Measurements from ENCODE around the gene GFPT2.

Gene GFPT2

DNA sequence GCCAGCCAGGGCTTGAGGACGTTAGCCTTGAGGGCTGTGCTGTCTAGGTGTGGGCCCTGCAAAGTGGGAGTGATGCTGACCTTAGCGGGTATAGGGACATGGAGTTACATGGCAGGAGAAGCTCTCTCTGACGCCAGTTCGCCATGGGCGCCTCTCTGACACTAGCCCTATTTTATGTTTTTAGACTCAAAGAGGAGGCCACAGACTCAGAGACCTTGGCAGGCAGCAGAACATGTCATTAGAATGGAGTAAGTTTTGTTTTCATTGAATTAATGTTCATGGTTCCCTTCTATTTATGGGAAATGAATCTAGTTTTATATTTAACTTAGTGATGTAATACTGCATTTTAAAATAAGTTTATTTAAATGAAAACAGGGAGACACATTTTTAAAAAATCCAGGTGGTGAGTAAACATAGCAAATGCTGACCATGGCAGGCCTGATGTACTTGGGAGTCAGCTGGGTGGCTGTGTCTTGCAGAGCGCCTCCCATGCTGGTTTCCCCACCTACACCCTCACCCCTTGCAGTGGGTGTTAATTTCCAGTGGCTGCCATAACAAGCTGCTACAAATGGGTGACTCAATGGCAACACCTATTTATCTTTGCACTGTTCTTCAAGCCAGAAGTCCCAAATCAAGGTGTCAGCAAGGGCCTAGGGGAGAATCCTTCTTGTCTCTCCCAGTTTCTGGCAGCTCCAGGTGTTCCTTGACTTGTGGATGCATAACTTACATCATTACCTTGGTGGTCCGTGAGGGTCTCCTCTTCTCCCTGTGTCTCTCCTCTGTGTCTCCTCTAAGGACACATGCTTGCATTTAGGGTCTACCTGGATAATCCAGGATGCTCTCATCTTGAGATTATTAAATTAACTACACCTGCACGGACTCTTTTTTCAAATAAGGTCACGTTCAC, 25.6 kb upstream of the GFPT2 start:
- no peak for DNase-seq (ENCODE audit: low read depth)

DNA sequence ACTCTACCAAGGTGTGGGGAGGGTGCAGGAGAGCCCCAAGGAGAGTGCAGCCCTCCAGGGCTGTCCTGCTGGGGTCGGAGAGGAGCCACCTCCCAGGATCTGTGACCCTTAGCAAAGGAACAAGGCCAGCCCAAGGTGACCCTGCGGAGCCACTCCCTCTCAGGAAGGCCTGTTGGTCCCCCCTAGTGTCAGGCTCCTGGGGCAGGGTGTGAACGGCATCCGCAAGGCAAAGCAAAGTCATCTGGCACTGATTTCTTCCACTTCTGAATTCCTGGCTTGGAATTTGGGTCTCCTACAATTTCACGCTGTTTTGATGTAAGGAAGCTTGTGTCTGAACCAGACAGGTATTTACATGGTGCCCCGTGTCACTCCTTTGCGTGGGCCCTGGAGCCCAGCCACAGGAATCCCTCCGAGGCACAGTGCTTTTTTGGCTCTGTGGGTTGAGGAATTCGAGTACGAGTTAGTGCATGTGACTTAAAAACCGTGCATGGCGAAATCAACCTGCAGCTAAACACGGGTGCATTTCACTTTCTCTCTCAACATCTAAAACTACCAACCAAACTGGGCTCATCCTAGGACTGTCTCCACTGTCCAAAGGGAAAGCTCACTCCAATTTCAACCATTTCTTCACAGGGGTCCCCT, 24.5 kb upstream of the GFPT2 start:
- no peak for DNase-seq (ENCODE audit: low read depth)

DNA sequence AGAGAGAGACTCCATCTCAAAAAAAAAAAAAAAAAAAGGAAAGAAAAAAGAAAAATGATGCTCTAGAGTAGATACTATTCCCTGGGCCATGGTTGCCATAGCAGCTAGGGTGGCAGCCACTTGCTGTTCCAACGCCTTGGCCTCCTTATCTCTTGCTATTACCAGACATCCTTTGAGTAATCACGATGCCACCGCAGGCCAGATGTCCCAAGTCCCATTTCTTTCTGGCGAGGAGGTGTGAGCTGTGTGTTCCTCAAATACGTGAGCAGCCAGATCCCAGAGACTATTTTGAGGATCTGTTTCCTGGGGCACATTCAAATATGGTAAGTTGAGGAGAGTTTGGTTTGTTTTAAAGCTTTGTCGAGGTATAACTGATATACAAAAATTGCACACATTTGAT, 23.4 kb upstream of the GFPT2 start:
- DNase-seq (ENCODE audit: low read depth): no peak

DNA sequence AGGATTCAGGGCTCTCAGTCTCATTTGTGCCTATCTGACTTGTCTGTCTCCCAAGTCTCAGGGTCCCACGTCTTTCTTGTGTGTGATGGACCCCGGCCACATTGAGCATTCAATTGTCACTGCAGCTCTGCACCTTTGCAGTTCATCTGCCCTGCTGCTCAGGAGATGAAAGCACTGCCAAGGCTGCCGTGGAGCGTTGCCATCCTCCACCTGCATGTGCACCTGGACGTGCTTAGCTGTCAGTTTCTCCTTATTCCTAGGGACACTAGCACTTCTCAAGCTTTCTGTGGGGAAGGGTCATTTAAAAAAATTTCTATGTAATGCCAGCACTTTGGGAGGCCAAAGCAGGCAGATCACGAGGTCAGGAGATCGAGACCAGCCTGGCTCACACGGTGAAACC, 22.8 kb upstream of the GFPT2 start:
- no peak for DNase-seq (ENCODE audit: low read depth)

DNA sequence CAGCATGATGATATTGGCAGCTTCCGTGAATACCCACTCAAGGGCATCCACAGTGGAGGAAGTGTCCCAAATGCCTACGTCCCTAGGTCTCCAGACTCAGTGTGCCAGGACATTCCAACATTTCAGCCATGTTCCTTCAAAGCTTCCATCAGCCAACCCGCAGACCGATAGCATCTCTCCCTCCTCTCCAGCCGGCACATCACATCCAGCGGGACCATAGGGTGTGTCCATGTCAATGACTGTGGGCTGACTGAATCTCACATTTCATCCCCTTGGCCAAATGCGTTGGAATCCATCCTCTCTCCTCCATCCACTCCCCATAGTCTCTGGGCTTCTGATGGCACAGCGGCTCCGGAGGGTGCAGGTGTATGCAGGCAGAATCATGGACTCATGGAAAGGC, 22.2 kb upstream of the GFPT2 start:
- no peak for DNase-seq (ENCODE audit: low read depth)

DNA sequence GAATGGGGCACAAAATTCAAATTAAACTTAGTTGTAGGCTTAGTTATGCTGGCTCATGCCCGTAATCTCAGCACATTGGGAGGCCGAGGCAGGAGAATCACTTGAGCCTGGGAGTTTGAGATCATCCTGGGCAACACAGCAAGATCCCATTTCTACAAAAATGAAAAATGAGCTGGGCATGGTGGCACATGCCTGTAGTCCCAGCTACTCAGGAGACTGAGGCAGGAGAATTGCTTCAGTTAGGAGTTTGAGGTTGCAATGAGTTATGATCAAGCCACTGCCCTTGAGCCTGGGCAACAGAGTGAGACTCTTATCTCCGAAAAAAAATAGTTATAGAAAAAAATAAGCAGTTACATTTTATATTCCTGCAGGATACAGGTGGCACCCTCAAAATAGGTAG, 20.7 kb upstream of the GFPT2 start:
- no peak for DNase-seq (ENCODE audit: low read depth)

DNA sequence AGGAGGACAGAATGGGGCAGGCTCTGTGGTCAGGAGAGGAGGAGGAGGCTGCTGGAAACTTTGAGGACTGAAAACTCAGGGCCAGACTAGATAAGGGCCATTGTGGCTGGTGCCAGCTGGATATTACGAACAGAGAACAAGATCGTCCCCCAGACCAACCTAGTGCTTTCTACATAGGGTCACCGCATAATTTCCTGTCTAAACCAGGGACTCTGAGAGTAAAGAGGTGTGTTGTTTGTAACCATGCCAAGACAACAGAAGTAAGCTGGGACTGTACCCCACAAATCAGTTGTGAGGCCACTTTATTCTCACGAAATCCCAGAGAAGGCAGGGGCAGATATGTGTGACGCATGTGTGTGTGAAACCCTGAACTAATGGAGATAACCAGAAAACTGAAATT, 20.3 kb upstream of the GFPT2 start:
- DNase-seq (ENCODE audit: low read depth): no peak

DNA sequence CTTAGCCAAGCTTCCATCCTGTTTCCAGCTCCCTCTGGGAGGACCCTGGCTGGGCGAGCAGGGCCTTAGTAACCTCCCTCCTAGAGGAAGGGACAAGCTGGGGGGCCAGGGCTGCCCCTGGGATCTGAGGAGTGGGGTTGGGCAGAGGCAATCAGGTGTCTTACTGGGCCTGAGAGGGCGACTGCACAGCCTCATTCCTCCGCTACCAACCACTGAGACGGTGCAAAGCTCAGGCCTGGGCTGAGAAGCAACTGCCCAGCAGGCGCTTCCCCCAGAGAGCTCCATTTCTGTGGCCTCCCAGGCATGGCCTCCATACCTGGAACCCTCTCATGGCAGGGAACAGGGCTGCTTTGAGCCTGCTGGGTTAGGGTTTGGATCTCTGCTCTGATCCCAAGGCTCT, 18.8 kb upstream of the GFPT2 start:
- no peak for DNase-seq (ENCODE audit: low read depth)

DNA sequence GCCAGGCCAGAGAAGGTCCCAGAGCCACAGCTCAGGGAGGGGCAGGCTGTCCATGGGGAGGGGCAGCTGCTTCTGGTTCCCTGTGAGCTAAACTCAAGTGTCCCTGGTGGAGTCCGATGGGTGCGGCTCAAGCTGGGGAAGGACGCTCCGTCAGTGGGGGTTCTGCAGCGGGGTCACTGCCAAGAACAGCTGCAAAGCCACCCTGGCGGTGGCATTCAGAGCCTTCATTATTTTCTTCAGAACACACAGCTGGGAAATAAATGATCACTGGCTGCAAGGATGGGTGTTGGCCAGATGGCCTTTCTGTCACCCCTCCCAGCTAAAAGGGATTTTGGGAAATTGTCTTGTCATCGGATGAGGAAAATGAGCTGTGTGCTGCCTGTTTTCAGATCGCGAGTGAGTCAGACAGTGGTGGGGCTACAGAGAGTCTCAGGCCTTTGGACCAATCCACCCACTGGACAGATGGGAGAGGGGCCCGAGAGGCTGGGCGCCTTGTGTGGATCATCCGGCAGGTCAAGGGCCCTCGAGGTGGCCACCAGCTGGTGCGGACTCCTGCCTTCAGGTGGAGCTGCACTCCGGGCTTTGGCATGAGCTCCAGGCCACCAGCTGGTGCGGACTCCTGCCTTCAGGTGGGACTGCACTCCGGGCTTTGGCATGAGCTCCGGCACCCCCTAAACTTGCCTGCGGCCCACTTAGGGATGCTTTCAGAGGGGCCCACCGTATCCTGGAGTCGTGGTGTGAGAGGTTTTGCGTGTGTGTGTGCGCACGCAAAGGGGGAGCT, 17.9 kb upstream of the GFPT2 start:
- no peak for DNase-seq (ENCODE audit: low read depth)

DNA sequence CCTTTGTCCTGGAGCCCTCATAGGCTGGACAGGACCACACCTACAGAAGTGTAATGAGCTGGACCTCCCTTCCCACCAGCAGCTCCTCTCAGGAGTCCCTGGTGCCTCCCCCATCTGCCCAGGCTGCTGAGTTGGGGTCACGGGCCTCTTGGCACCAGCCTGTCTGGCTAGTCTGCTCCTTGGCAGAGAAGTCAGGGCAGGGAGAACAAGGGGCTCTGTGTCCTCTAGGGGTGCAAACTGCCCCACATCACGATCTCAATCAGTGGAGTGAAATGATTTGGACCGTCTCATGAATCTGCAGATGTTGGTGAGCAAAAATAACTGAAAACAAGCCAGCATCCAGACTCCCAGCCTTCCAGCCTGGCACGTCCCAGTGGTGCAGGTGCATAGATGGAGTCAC, 14.9 kb upstream of the GFPT2 start:
- no peak for DNase-seq (ENCODE audit: low read depth)

DNA sequence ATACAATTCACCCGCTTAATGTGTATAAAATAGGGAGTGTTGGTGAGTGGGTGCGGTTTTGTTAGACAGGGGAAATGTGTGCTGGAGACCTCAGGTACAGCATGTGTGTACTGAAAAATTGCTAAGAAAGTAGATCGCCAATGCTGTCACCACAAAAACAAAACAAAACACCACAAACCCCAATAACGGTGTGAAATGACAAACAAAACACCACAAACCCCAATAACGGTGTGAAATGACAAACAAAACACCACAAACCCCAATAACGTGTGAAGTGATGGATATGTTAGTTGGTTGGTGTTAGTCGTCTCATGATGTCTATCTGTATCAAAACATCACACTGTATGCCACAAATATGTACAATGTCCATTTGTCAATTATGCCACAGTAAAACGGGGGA, 14.2 kb upstream of the GFPT2 start:
- DNase-seq (ENCODE audit: low read depth): no peak

DNA sequence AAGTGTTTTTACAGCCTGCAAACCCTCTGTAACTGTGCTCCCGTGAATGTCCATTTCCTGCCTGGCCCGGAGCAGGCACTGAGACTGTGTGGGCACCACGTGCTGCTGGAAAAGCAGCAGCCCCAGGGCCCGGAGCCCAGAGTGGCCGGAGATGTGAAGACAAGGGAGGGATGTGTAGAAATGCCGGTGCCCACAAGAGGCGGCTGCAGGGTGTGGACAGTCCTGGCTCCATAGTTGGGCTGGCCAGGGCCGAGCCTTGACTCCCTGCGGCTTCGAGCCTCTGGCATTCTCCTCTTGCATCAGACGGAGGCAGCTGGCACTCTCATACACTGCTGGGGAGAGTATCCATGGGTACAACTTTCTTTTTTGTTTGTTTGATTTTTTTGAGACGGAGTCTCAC, 13.2 kb upstream of the GFPT2 start:
- DNase-seq (ENCODE audit: low read depth): no peak

DNA sequence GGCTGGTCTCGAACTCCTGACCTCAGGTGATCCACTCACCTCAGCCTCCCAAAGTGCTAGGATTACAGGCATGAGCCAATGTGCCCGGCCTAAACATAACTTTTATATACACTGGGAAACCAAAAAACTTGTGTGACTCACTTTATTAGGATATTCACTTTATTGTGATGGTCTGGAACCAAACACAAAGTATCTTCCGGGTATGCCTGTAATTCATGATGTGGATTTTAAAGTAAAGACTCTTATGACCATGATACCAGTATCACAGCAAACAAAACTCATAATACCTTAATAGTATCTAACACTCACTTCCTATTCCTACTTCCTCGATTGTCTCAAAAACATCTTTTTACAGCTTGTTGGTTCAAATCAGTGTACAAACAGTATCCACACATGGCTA, 12.7 kb upstream of the GFPT2 start:
- DNase-seq (ENCODE audit: low read depth): no peak

DNA sequence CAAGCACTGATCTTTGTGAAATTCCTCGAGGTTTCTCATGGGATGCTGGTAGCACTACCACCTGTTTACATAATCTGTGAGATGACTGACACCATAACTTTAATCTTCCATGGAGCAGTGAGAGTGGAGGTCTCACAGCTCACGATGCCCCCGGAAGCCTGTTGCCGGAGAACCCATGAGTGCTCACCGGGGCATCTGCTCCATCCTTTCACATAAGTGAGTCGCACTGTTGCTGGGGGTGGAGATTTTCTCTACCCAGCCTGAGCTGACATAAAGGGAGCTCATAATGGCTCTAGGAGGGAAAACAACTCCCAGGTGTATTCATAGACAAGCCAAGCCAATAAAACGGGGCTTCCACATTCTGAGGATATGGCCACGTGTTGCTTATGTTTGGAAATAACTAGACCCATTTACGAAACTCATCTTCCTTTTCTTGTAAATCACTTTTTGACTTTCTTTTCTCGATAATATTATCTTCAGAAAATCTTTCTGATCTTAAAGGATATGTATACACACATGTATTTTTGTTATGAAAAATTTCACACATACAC, 11.2 kb upstream of the GFPT2 start:
- DNase-seq (ENCODE audit: low read depth): no peak

DNA sequence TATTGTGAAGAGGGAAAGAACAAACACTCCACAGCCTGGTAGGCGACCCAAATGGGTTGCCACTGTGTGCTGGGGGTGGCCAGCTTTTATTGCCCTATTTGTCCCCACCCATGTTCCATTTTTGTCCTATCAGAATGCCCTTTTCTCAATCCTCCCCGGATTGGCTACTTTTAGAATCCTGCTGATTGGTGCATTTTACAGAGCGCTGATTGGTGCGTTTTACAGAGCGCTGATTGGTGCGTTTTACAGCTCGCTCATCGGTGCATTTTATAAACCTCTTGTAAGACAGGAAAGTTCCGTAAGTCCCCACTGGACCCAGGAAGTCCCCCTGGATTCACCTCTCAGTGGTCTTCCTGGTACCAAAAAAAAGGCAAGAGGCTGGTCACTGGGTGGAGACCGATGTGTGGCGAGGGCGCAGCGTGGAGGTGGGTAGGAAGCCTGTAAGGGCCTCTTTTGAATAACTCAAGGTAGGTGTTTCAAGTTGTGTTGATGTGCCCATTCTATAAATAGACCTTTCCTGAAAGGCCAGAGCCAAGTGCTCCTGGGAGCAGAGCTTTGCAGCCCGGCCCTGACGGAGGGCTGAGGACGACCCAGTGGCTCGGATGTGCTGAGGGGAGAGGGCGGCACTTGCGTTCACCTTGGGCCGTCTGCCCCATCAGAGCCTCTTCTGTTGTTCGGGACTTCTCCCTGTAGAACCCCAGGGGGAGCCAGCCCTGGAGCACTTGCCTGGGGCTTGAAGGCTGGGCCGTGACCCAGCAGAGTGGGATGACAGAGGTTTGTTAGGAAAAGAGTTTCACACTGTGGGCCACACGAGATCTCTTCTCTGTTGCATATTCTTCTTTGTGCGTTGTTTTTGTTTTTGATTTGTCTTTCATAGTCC, 7.2 kb upstream of the GFPT2 start:
- no peak for DNase-seq (ENCODE audit: low read depth)

DNA sequence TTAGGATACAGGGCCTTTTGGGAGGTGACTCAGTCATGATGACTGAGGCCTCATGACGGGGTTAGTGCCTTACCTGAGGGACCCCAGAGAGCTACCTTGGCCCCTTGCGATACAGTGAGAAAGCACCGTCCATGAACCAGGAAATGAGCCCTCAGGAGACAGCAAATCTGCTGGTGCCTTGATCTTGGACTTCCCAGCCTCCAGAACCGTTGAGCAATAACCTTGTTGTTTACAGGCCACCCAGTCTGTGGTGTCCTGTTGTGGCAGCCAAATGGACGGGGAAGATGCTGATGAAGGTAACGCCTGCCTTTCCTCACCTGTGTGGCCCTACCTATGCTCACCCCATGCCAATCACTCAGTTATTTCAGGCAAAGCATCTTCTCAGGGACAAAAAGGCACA, 5.6 kb upstream of the GFPT2 start:
- no peak for DNase-seq (ENCODE audit: low read depth)

DNA sequence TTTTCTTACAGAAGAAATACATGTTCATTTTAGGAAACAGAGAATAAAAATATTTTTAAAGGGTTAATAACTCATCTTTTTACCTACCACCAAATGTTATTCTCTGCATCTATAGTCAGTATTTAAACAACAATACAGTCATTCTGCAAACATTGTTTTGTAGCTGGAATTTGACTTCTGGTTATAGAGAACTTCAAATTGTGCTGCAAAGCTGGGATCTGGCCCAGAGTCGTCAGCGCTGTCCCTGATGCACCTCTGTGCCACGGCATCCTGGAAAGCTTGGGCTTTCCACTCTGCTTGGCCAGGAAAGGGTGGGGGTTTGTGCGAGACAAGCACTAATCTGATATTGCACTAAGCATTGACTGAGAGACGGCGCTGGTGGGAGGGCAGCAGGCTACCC, 5.0 kb upstream of the GFPT2 start:
- DNase-seq (ENCODE audit: low read depth): no peak

DNA sequence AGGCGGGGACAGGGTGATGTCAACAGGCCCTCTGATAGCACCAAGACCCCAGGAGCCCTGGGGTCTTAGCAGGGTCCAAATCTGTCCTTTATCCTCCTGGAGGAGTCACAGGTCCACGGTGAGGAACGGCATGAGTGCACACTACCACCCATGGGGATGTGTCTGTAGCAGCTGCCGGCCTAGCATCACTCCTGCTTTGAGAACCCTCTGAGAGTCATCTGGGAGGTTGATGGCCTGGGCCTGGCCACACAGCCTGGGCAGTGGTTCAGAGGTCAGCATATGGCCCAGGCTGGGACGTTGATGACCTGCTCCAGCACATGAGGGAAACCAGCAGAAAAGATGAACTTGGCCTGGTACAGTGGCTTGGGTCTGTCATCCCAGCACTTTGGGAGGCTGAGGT, 1.8 kb upstream of the GFPT2 start:
- no peak for DNase-seq (ENCODE audit: low read depth)

DNA sequence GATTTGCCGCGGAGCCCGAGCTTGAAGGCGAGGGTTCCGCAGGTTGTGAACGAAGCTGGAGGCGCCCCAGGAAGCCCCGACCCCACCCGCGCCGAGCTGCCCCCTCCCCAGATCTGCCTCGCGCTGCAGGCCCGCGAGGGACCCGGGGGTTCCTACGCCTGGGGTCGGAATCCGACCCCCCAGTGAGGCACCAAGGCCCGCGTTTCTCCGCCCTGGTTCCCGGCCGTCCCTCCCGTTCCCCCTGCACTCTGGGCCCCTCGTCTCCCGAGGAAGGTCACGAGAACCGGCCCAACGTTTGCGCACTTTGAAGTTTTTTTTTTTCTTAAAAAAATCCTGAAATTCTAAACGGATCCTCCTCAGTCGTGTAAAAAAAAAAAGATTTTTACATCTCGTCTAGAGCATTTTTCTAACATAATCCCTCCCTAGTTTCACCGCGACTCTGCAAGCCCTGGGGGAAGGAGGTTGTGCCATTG, 880 bp upstream of the GFPT2 start:
- DNase-seq (ENCODE audit: low read depth): no peak

DNA sequence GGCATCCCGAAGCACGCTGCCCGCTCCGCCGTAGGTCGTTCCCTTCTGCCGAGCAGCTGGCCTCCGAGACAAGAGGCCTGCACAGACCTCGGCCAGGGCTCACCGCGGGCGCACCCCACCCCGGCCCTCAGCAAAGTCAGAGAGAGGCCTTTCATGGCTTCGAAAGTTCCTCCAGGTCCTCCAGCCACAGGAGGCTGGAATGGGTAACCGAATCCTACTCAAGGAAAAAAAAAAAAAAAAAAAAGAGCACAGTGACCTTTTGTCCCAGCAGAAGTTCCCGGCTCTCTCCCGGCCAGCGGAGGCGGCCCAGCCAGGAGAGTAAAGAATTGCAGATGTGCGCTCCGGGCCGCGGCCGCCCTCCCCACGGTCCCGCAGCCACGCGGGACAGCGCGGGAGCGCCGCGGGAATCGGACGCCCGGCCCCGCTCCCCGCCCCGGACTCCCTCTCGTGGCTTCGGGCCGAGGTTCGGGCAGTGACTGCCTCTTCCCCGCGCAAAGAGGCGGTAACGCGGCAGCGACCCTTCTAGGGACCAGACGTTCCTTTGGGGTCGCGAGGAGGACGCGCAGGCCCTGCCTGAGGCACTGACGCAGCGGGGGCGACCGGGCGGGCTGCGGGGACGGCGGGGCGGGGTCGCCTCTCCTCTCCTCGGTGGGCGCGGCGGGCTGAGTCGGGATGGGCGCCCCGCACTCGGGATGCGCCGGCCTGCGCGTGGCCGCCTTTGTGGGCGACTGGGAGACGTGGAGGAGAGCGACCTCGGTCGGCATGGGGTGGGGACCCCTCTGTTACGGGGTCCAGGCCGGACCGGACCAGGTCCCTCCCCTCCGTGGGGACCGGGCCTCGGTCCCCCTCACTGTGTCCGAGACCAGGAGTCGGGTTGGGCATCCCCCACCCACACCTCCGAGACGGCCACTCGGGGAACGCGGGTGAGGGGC, 754 bp downstream of the GFPT2 start:
- DNase-seq (ENCODE audit: low read depth): no peak

Data from T-helper 22 cell (primary cell).